Amniotic epithelial cell (primary cell): ENCODE data around the gene PDCD7.
A peak's percentile ranks its signal among the peaks of the same experiment; 100 is the strongest.
"Not testable (repeated sequence)": the region's sequence is repeated elsewhere in the genome, so short reads cannot be mapped to it uniquely, and the experiment has no call there.

Source experiments
- DNase-seq: peaks from one replicate; pipeline ENCODE4 v3.0.0-alpha.2; 2010; ENCODE audit warnings: low read depth

The PDCD7 gene

DNA sequence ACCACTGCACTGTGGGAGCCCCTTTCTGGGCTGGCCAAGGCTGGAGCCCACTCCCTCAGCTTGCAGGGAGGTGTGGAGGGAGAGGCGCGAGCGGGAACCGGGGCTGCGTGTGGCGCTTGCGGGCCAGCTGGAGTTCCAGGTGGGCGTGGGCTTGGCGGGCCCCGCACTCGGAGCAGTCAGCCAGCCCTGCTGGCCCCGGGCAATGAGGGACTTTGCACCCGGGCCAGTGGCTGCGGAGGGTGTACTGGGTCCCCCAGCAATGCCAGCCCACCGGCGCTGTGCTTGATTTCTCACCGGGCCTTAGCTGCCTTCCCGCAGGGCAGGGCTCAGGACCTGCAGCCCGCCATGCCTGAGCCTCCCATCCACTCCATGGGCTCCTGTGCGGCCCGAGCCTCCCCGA lies 58.7 kb downstream of the PDCD7 start:
- not testable (repeated sequence) for DNase-seq

DNA sequence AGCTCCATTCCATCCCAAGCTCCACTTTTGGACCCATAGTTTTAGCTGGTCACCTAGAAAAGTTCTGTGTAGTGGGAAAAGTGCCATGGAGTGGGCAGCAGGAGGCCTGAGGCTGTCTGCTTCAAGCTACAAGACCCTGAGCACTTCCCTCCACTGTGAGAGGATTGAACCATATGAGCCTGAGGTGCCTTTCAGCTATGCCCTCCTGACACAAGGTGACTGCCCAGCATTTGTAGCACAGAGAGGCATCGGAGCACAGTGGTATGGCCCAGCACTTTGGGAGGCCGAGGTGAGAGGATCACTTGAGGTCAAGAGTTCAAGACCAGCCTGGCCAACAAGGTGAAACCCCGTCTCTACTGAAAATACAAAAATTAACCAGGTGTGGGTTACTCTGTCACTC lies 61.0 kb downstream of the PDCD7 start:
- no peak for DNase-seq

DNA sequence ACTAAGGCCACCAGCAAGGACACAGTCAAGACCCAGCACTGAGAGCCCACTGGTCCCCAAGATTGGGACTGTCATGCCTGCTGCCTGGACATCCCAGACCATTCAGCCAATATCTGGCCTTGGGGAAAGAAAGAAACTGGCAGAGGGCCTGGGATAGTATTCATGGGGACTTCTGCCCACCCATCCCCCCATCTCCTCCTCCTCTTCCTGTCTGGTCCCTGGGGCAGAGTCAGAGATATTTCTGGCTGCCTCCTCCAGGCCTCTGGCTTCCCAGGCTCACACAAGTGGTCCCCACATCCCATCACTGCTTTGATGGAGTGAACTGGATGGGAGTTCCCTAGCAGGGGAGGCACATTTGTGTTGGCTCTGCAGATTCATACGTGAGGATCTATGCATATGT lies 61.6 kb downstream of the PDCD7 start:
- no peak for DNase-seq

DNA sequence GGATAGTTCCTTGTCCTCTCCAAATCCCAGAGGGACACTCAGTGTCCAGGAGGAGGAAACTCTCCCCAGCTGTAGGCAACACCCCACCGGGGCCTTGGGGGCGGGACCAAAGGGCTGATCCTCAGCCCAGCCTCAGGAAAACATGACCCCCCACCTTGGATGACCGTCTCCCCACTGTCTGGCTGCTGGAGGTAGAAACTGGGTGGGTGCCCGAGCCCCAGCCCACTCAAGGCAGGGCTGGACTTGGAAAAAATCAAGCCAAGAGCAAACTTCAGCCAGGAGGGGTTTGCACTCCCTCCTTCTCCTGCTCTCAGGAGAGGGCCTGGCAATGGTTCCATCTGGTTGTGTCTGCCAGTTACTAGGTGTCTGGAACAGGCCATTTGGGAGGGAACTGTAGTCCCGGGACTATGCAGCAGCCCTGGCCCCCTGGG lies 62.2 kb downstream of the PDCD7 start:
- no peak for DNase-seq

DNA sequence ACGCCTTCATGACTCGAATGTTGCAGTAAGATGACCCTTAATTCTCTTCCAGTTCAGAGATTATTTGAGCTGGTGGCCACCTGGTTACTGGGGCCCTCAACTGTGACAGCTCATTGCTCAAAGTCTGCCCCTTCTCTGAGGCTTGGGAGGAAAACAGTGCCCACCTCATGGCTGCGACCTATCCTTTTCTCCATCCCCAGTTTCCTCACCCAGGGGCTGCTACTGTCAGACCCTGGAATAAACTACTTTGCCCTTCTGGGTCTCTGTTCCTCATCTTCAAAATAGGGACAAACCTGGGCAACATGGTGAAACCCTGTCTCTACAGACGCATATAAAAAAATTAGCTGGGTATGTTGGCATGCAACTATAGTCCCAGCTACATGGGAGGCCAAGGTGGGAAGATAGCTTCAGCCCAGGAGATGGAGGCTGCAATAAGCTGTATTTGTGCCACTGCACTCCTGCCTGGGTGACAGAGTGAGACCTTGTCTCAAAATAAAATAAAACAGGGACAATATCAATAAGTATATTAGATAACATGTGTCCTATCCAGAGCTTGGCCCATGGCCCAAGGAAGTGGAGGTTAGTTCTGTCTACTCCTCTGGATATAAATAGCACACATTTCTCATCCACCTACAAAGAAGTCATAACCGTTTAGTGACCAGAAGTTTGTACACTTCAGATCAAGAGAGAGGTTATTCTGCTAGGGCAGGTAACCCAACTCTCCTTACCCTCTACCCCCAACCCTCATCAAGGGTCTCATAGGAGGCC lies 63.6 kb downstream of the PDCD7 start:
- DNase-seq: no peak

DNA sequence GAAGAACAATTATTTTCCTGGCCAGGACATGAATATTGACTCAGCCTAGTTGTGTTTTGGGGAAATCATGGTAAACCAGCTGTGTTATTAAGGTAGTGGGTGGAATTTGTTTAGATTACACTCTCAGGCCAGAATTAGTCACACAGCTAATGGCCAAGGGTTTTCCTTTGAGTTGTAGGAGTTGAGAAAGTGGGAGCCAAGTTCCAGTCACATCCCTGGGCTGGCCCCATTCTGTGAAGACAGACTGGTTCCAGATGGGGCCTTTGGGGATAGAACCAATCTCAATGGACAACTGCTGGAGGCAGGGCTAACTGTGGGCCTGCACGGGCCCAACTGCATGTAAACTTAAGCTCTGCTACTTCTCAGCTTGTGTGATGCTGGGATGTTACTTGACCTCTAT lies 64.4 kb downstream of the PDCD7 start:
- peak; percentile 74 for DNase-seq

DNA sequence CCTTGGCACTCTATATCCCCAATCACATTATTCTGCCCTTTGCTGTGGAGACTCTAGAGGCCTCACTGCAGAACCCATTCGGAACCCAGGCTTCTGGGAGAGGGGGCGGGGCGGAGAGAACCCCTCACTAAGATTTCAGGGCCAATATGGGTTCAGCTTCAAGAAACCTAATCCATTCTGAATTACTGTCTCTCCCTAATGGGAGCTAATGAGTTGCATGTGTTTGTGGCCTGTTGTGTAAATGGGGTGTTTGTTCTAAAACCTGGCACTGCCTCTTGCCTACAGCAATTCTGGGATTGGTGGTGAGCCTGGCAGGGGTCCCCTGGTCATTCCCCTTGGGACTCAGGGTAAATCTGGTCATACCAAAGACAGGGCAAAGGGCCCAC lies 65.2 kb downstream of the PDCD7 start:
- DNase-seq: no peak

DNA sequence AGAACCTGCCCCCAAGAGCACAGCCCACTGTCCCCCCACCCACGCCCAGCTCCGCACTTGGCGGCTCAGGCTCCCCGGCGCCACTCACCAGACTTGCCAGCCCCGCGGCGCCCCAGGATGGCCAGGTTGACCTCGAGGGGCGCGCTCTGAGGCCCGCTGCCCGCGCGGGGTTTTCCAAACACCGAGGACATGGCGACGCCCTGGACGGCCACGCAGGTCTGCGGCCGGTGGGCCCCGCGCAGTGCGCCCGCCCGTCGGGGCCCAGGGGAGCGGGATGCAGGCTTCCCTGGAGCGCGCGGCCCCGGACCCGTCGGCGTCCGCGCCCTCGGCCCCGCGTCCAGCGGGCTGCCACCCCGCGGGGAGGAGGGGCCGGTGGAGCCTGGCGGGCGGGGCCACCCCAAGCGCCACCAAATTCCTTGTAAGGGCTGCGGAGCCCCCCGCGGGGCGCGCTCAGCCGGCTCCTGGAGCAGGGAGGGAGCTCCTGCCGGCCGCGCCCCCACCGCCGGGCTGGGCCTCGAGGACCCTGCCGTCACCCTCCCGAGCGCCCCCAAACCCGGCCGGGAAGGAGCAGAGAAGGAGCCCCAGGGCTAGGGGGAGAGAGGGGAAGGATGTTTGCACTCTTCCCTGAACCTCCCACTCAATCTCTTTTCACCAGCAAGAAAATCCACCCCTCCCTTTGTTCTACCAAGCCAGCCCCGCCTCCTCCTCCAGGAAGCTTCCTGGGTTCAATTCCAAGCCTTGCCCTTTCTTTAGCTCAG lies 65.8 kb downstream of the PDCD7 start, which contains the start of gene RASL12:
Gene RASL12 (minus strand): TSS at position 347 of the 758 bp plus-strand sequence. CDS start 156 bp downstream, at position 191.
- no peak for DNase-seq
